ENCODE results near the gene RNF112. TPM values are rescaled to one million over a fixed set of nuclear protein-coding genes. Genes with fewer than 3 reads are reported as not detected.

RNF112 gene
- total RNA-seq, 3 donors from 2014 or later (not counting 1 experiment from before 2014, with no cell fraction given): 1.0 to 5.1 (median 5.0) TPM

DNA sequence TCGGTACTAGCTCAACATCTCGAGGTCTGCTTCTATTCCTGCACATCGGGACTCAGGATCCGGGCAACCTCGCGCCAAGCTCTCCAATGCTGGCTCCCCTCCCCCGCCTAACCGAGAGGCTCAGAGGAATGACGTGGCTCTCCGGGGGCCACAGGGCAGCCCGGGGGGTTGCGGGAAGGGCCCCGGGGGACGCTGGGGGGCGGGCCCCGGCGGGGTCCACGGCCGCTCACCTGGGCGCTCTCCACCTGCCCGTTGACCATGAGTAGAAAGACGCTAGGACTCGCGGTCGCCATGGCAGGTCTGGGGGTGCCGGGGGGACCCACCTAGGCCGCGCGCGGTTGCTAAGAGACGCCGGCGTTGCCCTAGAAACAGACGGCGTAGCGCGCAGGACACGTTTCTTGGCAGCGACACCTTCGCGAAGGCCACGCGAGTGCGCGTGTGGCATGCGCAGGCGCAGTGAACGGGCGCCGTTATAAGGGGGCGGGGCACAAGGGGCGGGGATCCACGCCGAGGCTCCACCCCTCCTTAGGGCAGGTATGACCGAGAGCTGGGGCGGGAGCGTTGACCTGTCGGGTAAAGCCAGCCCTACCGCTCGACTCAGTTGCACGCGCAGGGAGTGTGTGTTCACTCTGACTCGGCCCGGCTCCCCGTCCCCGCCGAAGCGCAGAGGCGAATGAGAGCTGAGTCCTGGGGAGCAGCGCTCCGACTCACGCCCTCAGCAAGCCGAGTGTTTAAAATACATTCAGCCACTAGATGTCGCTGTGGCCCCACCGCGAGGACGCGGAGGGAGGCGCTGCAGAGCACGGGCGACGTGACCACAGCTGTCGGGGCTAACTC, 48.5 kb upstream of the RNF112 start, which contains the start of gene B9D1:
Gene B9D1 (minus strand): TSS at position 447 of the 837 bp plus-strand sequence. CDS start 154 bp downstream, at position 293.
- peak within 1 kb of the TSS; percentile 79 to 82 for H3K27ac Mint-ChIP-seq
- Histone ChIP-seq H3K4me1 (ENCODE audit: control insufficient read depth, insufficient read depth, low read length) (peaks cover 21% of the 10 kb centered on the region), H3K36me3 (ENCODE audit: control insufficient read depth, insufficient read depth, low read length) (no peaks in the 10 kb centered on the region), H3K4me3 (ENCODE audit: low read length) (peak within 1 kb of the TSS; percentile 74), H3K27ac (ENCODE audit: low read length) (peak within 1 kb of the TSS; percentile 34), H3K9me3 (ENCODE audit: control insufficient read depth, insufficient read depth, low read length) (no peaks in the 10 kb centered on the region), H3K27me3 (ENCODE audit: control insufficient read depth, insufficient read depth, low read length) (no peaks in the 10 kb centered on the region)
- under 1% methylated on average over 83 of the region's 83 CpGs for WGBS (ENCODE audit: insufficient coverage)
- DNase-seq: peak; percentile 88 to 97
- TF ChIP-seq, protein P1, sequence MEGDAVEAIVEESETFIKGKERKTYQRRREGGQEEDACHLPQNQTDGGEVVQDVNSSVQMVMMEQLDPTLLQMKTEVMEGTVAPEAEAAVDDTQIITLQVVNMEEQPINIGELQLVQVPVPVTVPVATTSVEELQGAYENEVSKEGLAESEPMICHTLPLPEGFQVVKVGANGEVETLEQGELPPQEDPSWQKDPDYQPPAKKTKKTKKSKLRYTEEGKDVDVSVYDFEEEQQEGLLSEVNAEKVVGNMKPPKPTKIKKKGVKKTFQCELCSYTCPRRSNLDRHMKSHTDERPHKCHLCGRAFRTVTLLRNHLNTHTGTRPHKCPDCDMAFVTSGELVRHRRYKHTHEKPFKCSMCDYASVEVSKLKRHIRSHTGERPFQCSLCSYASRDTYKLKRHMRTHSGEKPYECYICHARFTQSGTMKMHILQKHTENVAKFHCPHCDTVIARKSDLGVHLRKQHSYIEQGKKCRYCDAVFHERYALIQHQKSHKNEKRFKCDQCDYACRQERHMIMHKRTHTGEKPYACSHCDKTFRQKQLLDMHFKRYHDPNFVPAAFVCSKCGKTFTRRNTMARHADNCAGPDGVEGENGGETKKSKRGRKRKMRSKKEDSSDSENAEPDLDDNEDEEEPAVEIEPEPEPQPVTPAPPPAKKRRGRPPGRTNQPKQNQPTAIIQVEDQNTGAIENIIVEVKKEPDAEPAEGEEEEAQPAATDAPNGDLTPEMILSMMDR (IDR thresholded peaks at IDR 0.05): peak; percentile 96
- peaks cover 23 to 28% of the 10 kb centered on the region in 2 donors for H3K4me1 Mint-ChIP-seq
- no peaks in the 10 kb centered on the region for H3K9me3 Mint-ChIP-seq
- peak; percentile 92 to 96 (median 94) for ATAC-seq
- H3K27me3 Mint-ChIP-seq (ENCODE audit: low read depth in 2 of 2): peaks cover 9% of the 10 kb centered on the region in 2 donors
- H3K36me3 Mint-ChIP-seq: no peaks in the 10 kb centered on the region
- intact Hi-C loops (cut with micrococcal nuclease): loop anchor here (1.0 to 10.0 kb wide), 4 partner anchors 16 to 404 kb away; partner anchors contain the start of genes ALDH3A2 and MAPK7
- H3K4me3 Mint-ChIP-seq: peak within 1 kb of the TSS; percentile 89

DNA sequence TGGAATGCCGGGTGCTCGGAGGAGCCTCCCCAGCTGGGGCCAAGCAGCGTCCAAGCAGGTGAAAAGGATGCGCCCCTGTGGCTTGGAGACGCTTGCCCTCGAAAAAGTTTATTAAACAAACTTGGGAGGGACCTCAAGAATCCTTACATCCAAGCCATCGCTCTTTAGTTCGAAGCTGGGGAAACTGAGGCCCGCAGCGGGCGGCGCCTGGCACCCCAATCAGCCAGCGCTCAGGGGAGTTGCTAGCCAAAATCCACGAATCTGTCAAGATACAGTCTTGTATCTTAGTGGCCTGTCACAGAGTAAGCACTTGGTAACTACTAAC, 48.0 kb upstream of the RNF112 start:
- no peaks in the 10 kb centered on the region for H3K36me3 ChIP-seq (ENCODE audit: control insufficient read depth, insufficient read depth, low read length)
- H3K9me3 Mint-ChIP-seq: no peaks in the 10 kb centered on the region
- peaks cover 21% of the 10 kb centered on the region for H3K4me1 ChIP-seq (ENCODE audit: control insufficient read depth, insufficient read depth, low read length)
- H3K4me1 Mint-ChIP-seq: peaks cover 24 to 33% of the 10 kb centered on the region in 2 donors
- WGBS (ENCODE audit: insufficient coverage): 36% methylated on average over 14 of the region's 14 CpGs
- no peak overlapping the region for H3K27ac ChIP-seq (ENCODE audit: low read length)
- ATAC-seq: no peak
- peak overlapping the region; percentile 89 for H3K4me3 Mint-ChIP-seq
- TF ChIP-seq, protein P1 (IDR thresholded peaks at IDR 0.05): peak; percentile 7
- peak overlapping the region; percentile 79 to 82 for H3K27ac Mint-ChIP-seq
- H3K9me3 ChIP-seq (ENCODE audit: control insufficient read depth, insufficient read depth, low read length): no peaks in the 10 kb centered on the region
- H3K36me3 Mint-ChIP-seq: no peaks in the 10 kb centered on the region
- no peak overlapping the region for H3K4me3 ChIP-seq (ENCODE audit: low read length)
- no peak for DNase-seq
- no peaks in the 10 kb centered on the region for H3K27me3 ChIP-seq (ENCODE audit: control insufficient read depth, insufficient read depth, low read length)
- intact Hi-C loops (cut with micrococcal nuclease): loop anchor here (2.0 to 10.0 kb wide), 2 partner anchors 282 to 404 kb away; partner anchors contain the start of gene ALDH3A2
- peaks cover 9% of the 10 kb centered on the region in 2 donors for H3K27me3 Mint-ChIP-seq (ENCODE audit: low read depth in 2 of 2)

DNA sequence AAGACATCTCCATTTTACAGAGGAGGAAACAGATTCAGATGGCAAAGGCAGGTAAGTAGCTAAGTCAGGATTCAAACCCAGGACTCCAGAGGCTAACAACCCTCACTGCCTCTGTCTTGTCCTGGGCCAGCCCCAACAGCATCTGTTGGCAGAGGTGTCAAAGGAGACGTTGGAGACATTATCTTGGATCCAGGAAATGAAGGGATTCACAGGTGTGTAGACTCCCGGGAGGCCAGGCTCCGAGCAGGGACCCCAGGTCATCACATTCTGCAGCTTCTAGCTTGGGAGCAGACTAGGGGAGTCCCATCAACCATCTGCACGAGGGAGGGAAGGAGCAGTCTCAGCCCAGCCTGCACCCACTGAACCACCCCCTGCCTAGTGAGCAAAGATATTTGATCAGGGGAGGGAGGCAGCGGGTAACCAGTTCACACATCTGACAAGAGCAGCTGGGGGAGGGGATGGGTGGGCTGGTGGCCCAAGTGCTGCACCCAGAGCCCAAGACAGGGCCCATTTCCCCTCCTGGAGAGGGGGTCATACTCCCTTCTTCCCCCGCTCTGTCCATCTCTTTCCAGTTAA, 47.5 kb upstream of the RNF112 start:
- Mint-ChIP-seq H3K27ac (peak overlapping the region; percentile 27 to 79), H3K4me3 (peak overlapping the region; percentile 89), H3K4me1 (peaks cover 29 to 38% of the 10 kb centered on the region in 2 donors), H3K27me3 (ENCODE audit: low read depth in 2 of 2) (peaks cover 9% of the 10 kb centered on the region in 2 donors), H3K36me3 (no peaks in the 10 kb centered on the region), H3K9me3 (no peaks in the 10 kb centered on the region)
- 60% methylated on average over 6 of the region's 6 CpGs for WGBS (ENCODE audit: insufficient coverage)
- intact Hi-C loops (cut with micrococcal nuclease): loop anchor here (2.0 to 10.0 kb wide), 2 partner anchors 281 to 403 kb away; partner anchors contain the start of gene ALDH3A2
- ATAC-seq: no peak
- Histone ChIP-seq H3K4me1 (ENCODE audit: control insufficient read depth, insufficient read depth, low read length) (peaks cover 23% of the 10 kb centered on the region), H3K27me3 (ENCODE audit: control insufficient read depth, insufficient read depth, low read length) (no peaks in the 10 kb centered on the region), H3K4me3 (ENCODE audit: low read length) (no peak overlapping the region), H3K9me3 (ENCODE audit: control insufficient read depth, insufficient read depth, low read length) (no peaks in the 10 kb centered on the region), H3K27ac (ENCODE audit: low read length) (no peak overlapping the region), H3K36me3 (ENCODE audit: control insufficient read depth, insufficient read depth, low read length) (no peaks in the 10 kb centered on the region)
- TF ChIP-seq, protein P1 (IDR thresholded peaks at IDR 0.05): no peak
- no peak for DNase-seq

All from natural killer cell (primary cell).